Right kidney (tissue), 1 donor: ENCODE results near the gene CDH1.
"Not testable (repeated sequence)": the region's sequence is repeated elsewhere in the genome, so short reads cannot be mapped to it uniquely, and the experiment has no call there.

Source experiments
- DNase-seq: peaks from one replicate; pipeline ENCODE4 v3.0.0-alpha.2; 2016

CDH1 gene

DNA sequence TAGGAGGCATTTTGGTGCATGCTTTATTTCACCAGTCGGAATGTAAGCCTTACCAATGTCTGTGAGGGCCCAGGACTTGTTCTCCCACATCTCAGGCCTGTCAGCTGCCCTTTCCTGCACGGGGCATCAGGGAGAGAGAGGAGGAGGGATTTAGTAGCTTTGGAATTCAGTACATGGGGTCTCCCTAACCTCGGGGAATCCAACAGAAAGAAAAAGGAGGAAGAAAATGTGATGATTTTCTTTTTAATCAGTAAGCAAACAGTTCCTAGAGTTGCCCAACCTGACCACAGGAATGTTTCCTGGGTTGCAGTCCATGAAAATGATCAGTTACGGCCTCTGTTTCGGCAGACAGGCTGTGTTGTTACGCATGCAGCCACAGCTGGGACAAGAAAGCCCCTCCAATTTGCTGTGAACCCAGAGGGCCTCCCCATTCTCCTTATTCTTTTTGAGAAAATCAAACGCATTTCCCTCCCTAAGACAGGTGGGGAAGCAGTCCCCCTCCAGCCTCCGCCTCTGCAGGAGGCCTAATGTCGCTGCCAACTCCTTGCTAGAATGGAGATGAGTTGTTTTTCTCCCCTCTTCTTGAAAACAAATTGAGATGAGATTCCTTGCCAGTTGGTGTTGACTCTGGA is 53.2 kb downstream of the CDH1 start:
- peak; percentile 7 for DNase-seq

DNA sequence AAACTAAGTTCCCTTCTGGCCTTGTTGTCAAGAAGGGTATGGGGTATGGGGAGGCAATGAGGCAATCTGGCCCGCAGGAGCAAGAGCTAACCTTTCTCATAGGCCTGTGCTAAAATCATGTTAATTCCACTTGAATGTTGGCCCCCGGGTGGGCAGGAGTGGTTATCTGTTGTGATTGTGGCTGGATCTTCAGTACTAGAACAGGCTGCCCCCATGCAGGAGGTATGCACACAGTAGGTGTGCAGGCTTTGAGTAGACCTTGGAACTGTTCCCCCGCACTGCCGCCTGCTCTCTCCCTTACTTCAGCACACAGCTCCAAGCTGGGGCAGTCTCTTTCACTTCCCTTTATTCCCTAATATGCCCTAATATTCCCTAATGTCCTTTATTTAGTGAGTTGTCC is 53.9 kb downstream of the CDH1 start:
- no peak for DNase-seq

DNA sequence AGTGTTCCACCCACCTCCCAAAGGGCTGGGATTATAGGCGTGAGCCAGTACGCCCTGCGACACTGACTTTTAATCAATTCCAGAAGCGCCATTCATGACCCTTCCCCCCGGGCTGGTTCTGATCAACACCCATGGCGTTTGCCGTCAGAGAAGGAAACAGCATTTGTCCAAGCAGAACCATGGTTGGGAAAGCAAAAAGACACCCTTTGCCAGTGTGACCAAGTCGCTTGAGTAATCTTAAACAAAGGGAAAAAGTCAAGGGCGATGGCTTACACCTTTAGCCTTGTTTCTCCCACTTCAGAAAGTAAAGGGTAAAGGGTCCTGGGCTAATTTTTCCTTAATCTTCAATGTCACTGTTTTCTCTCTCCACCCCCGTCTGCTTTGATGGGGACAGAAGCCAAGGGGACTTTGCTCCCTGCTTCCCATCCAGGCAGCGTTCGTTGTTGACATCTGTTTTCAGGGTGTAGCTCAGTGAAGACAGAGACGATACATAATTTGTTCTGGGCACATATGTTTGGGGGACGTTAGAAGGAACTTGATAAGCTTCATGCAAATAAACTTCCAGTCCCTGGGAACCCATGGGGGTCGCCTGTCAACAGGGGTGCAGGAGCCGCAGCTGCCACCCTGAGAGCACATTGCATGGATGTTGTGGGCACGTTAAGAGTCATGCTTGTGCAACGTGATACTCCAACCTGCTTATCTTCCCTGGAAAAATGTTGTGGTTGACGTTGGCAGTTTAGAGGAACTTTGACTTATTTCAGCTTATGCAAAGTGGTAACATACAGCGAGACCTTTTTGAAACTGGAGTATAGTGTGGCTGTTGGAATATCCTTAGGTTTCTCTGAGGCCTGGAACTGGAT is 55.6 kb downstream of the CDH1 start:
- DNase-seq: no peak

DNA sequence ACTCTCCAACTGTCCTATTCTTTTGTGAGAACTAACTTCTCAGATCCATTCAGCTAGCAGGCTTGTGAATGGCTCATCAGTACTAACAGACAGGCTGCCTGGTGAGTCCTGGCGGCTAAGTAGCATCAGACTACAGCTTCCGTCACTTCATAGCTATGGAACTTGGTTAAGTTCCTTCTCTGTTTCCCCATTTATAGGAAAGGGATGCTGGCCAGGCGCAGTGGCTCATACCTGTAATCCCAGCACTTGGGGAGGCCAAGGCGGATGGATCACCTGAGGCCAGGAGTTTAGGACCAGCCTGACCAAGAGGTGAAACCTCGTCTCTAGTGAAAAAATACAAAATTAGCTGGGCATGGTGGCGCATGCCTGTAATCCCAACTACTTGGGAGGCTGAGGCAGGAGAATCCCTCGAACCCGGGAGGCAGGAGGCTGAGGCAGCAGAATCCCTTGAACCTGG is 56.3 kb downstream of the CDH1 start:
- no peak for DNase-seq

DNA sequence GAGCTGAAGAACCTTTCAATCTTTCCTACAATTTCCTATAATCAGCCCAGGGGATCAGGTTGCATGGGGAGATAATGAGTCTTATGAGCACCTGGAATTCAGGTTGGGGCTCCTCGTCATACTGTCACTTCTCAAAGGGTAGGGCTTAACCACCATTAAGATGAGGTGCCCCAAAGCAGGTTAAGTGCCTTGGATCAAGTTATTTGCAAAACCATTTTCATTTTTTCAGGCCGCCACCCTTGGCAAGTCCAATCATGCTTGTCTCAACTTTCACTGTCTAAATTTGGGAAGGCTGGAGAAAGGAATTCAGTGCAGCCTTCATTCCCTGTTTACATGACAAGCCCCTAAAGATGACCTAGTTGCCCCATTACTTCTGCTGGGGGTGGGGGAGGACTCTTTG is 61.3 kb downstream of the CDH1 start:
- DNase-seq: no peak

DNA sequence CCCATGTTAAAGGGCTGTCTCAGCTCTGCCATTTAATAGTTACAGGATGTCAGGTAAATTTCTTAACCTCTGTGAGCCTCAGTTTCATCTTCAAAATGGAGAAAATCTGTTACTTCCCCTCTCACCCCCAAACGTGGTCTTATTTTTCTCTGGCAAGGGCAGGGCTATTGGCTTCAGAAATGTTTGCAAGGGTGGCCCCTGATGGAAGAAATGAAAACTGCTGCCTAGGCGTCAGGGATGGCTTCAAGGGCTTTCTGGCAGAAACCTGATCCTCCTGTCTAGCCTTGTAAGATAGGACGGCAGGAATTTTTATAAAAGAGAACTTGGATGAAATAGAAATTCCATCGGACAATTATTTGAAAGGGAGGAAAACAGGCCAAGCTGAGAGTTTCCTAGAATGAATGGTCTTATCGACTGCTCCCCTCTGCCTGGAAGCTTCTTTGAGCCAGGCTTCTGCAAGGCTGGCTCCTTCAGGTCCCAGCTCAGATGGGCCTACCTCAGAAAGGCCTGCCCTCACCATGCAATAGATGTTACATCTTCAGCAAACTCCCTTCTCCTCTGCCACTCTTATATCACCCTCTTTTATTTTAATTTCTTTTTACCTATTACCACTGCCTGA is 63.3 kb downstream of the CDH1 start:
- DNase-seq: peak; percentile 61

DNA sequence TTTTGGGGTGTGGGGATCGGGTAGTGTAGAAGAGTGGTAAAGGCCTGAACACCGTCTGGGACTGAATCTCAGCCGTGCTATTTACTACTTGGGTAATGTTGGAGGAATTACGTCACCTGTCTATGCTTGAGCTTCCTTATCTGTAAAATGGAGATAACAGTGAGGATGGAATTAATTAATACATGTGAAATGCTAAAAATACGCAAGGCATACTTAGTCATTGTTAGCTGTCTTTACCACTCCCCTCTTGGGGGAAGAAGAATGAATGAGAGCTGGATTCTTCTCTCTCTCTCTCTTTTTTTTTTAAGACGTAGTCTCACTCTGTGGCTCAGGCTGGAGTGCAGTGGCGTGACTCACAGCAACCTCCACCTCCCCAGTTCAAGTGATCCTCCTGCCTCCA is 65.1 kb downstream of the CDH1 start:
- no peak for DNase-seq

DNA sequence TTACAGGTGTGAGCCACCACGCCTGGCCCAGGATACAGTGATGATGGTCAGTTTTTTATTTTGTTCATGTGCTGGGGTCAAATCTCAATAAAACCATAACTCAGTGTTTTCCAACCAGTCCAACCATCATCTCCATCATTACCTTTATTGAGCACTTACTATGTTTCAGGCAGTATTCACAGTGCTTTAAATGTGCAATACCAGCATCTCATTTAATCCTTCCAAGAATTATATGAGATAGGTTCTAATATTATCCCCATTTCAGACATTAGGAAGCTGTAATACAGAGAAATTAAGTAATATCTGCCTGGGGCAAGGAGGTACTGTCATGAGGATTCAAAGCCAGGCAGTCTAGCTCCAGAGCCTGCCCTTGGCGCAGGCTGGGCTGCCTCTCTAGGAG is 69.3 kb downstream of the CDH1 start:
- DNase-seq: no peak

DNA sequence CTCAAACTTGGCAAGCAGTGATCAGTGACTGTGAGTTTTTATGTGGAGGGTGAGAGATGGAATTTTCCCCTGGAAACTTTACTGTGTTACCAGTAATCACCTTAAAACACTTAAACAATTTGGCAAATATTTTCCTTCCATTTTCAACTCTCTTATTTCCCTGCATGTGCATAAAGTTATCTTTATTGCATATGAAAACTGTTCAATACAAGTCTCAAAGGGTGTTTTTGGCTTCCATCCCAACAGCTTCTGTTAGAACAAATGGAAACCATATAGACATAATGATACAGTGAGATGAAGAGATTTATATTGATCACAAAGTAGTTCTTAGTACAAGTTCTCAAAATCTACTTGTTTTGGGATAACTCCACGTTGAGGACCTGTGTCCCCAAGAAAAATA is 69.9 kb downstream of the CDH1 start:
- no peak for DNase-seq

DNA sequence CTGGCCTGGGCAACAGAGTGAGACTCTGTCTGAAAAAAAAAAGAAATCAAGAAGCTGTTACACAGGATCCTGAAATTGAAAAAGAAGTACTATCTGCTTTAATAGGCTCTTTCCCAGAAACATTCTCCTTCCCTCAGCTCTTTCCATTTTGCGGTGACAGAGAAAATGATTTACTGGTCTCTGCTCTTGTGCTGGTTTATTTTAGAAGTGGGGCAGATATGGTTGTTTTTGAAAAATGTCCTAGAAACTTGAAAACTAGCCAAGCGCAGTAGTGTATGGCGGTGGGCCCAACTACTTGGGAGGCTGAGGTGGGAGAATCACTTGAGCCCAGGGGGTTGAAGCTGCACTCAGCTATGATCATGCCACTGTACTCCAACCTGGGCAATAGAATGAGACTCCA is 77.4 kb downstream of the CDH1 start:
- DNase-seq: no peak

DNA sequence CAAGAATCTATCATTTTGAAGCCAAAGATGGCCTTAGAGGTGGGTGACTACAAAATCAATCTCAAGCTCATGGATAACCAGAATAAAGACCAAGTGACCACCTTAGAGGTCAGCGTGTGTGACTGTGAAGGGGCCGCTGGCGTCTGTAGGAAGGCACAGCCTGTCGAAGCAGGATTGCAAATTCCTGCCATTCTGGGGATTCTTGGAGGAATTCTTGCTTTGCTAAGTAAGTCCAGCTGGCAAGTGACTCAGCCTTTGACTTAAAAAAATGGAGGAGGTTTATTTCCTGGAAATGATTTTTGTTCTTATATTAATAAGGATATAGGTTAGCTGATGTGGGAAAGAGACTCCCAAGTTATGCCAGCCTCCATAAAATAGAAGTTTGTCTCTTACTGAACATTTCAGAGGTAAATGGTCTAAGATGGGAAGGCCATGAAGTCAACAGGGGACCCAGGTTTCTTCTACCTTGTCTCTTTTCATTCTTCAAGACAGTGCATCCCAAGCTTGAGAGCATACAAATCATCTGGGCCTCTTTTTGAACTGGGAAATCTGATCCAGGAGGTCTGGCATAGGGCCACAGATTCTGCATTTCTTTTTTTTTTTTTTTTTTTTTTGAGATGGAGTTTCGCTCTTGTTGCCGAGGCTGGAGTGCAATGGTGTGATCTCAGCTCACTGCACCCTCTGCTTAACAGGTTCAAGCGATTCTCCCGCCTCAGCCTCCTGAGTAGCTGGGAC is 86.5 kb downstream of the CDH1 start:
- DNase-seq: no peak

DNA sequence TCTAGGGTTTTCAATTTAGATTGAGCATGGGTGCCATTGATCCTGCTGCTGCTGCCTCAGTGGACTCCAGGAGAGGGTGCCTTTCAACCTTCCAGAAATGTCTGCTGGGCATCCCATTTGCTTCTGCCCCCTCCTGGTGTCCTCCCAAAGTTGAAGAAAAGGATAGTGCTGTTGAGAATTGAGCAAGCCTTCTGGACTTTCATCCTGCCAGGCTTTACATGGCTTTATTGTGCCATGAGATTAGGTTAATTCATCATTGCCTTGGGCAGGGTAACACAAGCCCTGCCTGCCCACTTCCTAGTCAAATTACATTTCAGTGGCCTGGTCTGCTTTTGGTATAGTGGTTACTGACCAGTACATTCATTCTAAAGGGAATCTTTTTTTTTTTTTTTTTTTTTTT is 88.3 kb downstream of the CDH1 start:
- DNase-seq: no peak

DNA sequence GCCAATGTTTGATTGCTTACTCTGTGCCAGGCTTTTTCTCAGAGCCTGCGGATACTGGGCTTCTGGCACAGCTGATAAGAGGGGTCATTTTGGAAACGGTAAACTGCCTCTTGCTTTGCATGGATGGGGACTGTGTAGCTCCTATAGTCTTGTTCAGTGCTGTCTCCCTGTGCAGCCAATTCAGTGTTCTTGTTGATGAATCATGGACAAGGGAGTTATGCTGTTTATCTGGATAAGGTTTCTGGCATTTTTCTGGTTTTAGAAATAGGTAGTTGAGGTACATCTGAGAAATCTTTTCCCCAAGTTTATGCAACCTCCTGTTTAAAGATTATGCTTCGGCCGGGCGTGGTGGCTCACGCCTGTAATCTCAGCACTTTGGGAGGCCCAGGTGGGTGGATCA is 89.6 kb downstream of the CDH1 start:
- no peak for DNase-seq

DNA sequence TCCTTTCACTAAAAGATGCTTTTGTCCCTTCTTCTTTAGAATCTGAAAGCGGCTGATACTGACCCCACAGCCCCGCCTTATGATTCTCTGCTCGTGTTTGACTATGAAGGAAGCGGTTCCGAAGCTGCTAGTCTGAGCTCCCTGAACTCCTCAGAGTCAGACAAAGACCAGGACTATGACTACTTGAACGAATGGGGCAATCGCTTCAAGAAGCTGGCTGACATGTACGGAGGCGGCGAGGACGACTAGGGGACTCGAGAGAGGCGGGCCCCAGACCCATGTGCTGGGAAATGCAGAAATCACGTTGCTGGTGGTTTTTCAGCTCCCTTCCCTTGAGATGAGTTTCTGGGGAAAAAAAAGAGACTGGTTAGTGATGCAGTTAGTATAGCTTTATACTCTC is 96.2 kb downstream of the CDH1 start:
- DNase-seq: no peak

DNA sequence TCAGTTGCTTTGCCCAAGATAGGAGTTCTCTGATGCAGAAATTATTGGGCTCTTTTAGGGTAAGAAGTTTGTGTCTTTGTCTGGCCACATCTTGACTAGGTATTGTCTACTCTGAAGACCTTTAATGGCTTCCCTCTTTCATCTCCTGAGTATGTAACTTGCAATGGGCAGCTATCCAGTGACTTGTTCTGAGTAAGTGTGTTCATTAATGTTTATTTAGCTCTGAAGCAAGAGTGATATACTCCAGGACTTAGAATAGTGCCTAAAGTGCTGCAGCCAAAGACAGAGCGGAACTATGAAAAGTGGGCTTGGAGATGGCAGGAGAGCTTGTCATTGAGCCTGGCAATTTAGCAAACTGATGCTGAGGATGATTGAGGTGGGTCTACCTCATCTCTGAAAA is 97.5 kb downstream of the CDH1 start:
- no peak for DNase-seq

DNA sequence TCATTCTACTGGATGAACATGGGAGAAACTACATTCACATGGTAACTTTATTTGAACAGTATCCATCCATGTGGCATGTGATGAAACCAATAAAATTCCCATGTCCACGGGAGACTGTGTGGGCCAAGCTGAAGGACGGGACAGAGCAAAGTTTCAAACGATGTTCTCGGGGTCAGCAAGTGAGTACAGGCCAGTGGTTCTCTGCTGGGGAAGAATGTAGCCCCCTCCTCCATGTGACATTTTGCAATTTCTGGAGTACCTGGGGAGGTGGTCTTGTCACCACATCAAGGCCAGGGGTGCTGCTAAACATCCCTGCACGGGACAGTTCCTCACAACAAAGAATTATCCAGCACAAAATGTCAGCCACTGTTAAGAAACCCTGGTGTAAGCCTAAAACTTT is 98.9 kb downstream of the CDH1 start:
- no peak for DNase-seq

DNA sequence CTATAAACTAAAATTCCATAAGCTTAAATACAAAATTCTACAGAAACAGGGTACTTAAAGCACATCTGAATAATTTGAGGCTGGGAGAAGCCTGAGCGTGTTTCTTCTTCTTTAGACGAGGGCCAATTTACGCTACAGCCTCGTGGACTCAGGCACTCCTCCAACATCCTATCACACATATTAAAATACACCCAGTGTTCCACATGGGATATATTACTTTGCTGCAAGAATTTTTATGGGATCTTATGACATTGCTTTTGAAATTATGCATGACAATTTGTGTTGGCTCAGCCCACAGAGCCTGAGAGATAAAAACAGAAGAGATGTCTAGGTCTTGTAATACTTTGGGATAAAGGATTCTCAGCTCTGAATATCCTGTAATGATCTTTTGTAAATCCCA is 102.7 kb downstream of the CDH1 start:
- no peak for DNase-seq

DNA sequence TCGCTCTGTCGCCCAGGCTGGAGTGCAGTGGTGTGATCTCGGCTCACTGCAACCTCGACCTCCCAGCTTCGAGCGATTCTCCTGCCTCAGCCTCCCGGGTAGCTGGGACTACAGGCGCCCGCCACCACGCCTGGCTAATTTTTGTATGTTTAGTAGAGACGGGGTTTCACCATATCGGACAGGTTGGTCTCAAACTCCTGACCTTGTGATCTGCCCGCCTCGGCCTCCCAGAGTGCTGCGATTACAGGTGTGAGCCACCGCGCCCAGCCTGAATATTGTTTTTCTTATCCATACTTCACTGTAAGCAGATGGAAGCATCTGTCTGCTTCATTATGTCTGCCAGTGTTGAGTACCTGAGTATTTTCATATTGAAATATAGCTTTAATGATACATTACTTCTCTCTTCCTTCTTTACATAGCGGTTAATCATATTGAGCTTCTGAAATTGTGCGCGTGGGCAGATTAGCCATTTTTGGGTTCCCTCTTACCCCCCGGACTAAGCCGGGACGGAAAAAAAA is 105.9 kb downstream of the CDH1 start:
- DNase-seq: not testable (repeated sequence)

DNA sequence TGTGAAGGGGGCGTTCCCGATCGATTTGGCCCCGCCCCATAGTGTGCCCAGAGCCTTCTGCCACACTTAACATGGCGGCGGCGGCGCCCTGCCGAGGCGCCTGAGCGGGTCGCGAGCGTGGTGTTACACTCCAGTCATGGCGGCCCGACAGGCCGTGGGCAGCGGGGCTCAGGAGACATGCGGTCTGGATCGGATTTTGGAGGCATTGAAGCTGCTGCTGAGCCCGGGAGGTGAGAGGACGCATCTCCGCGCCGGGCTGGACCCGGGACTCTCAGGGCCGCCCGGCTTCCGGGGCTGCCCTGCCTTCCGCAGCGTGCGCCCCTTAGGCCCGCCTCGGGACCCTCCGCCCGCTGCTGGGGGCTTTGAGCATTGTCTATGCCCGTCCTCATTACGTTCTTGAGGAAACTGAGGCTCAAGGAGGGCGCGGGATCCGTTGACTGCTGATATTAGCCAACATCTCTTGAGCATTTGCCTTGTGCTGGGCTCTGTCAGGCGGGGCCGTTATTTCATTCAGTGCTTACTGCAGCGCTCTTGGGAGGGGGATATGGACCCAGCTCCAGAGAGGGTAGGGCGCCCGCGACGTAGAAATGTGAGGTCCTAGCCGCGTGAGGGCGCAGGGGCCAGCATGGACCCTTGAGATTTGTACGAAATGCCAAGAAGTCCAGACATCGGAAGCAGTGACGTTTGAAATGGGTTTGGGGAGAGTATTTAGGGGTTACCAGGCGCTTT is 106.6 kb downstream of the CDH1 start, which contains the start of gene TANGO6:
Gene TANGO6 (plus strand): TSS at position 50 of the 729 bp plus-strand sequence. CDS start 87 bp downstream, at position 137.
- DNase-seq: peak; percentile 99

DNA sequence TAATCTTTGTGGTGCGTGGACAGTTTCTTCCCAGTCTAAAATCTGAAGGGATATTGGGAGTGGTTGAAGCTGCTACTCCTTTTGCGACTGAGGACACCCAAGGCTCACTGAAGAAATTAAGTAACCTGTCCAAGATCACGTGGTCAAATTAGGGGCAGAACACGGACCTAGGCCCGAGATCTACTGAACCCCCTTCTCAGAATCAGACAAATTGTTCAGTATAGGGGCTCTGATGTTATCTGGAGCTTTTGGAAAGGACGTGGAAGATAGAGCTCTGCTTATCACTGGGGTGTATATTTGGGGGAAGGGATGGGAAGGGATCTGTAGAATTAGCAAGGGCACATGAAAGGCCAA is 107.1 kb downstream of the CDH1 start:
- DNase-seq: no peak

DNA sequence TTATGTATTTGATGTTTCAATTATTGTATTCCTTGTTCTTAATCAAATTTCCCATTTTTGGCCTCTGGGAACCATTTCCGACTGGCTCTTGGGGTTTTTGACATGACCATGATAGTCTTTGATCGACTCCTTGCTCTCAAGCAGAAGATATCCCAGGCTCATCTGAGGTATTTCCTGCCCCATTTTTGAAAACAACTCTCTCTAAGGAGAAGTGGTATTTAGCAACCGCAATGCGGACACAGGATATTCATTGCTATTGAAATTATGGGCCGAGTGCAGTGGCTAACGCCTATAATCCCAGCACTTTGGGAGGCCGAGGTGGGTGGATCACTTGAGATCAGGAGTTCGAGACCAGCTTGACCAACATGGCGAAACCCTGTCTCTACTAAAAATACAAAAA is 111.7 kb downstream of the CDH1 start:
- no peak for DNase-seq

DNA sequence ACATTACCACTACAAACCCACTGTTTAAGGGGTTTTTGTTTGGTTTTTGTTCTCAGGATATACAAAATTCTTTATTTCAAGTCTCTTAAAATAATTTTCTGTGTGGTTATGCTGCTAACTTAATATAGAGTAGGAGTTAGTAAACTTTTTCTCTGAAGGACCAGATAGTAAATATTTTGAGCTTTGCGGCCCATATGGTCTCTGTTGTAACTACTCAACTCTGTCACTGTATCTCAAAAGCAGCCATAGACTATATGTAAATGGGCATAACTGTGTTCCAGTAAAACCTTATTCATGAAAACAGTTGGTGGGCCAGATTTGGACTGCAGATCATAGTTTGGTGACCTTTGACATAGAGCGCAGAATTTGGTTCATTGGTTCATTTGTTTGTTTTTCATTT is 113.4 kb downstream of the CDH1 start:
- no peak for DNase-seq
